GM21619 (cell line): ENCODE results near the gene PPP2R5A.
"Not testable (repeated sequence)": the region's sequence is repeated elsewhere in the genome, so short reads cannot be mapped to it uniquely, and the experiment has no call there.

ENCODE experiments used
- ATAC-seq: cut with Tn5 transposase; IDR thresholded peaks from one replicate; pipeline ENCODE4 v1.9.1; 2021; ENCODE audit not compliant: unreplicated experiment

Gene PPP2R5A

DNA sequence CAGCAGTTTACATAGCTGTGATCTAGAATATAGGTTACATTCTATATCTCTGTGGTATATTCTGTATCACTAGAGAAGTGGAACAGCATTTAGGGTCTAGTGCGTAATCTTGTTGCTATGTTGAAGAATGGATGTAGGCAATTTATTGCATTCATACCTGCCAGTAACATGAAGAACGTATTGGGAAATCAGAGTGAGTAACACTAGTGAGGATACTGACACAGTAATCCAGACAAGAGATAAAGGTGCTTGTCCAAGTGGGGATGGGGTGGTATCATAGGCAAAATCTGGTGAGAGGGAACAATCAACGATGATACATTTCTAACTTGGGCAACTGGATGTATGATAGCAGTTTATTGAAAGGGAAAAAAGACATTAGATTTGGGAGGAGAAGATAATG is 9.8 kb downstream of the PPP2R5A start:
- no peak for ATAC-seq

- ATAC-seq = no peak
Measured at GRCh38 chr1:212295579-212295978, 10.4 kb downstream of the PPP2R5A start.

- ATAC-seq = no peak
Measured at GRCh38 chr1:212297338-212297737, 12.1 kb downstream of the PPP2R5A start.

GRCh38 chr1:212301580-212301979 is 16.4 kb downstream of the PPP2R5A start:
- no peak for ATAC-seq

DNA sequence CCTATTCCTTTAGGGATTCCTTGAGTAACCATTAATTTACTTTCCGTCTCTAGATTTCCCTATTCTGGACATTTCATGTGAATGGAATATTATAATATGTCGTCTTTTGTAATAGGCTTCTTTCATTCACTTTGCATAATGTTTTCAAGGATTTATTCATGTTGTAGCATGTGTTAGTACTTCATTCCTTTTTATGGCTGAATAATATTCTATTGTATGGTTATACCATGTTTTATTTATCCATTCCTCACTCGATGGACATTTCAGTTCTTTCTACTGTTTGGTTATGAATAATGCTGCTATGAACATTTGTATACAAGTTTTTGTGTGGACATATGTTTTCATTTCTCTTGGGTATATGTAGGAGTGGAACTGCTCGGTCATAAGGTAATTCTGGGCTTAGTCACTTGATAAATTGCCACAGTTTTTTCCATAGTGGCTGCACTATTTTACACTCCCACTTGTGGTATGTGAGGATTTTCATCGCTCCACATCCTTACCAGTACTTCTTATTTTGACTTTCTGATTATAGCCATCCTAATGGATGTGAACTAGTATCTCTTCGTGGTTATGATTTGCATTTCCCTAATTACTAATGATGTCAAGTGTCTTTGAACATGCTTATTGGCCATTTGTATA is 17.7 kb downstream of the PPP2R5A start:
- no peak for ATAC-seq

DNA sequence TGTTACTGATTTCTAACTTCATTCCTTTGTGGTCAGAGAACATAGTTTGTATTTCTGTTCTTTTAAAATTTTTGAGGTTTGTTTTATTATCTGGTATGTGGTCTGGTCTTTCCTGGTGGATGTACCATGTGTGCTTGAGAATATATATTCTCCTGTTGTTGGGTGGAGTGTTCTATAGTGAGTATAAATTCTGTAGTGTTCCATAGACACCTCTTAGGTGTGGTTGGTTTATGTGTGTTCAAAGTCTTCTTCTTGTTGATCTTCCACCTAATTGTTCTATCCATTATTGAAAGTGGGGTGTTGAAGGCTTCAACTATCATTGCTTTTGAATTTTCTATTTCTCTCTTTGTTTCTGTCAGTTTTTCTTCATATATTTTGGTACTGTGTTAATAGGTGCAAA is 20.1 kb downstream of the PPP2R5A start:
- no peak for ATAC-seq

GRCh38 chr1:212305984-212306452 is 20.8 kb downstream of the PPP2R5A start:
- ATAC-seq = not testable (repeated sequence)

DNA sequence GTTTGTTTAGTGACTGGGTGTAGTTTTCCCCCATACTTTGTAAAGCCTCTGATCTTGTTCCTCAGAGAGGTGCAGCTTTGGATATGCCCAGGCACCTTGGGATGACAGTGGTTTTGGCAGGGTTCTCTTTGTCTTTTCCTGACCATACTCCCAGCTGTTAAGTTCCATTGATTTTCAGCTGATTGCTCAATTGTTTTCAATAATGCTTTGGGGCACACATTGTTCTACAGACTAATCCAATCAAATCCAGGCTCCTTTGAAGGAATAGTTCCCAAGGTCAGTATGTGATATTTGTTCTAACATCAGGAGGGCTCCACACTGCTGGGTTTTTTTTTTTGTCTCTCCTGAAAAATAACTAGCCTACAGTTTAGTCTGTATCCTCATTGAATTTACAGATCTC is 24.8 kb downstream of the PPP2R5A start:
- ATAC-seq = no peak

GRCh38 chr1:212310383-212310782 is 25.2 kb downstream of the PPP2R5A start:
- no peak for ATAC-seq

DNA sequence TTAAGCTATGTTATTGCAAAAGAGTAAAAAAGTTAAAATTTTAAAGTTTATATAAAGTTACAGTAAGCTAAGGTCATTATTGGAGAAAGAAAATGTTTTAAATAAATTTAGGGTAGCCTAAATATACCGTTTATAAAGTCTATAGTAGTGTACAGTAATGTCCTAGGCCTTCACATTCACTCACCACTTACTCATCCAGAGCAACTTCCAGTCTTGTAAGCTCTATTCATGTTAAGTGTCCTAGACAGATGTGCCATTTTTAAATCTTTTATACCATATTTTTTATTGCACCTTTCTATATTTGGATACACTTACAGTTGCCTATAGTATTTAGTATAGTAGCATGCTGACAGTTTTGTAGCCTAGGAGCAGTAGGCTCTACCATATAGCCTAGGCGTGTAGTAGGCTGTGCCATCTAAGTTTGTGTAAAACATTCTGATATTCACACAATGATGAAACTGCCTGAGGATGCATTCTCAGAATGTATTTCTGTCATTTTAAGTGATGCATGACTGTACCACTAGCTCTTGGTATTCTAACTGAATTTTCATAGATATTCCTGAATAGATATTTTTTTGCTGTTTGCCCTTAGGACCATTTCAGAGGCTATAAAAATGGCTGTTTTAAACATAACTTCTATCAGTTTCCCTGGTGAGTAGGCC is 26.8 kb downstream of the PPP2R5A start:
- ATAC-seq = no peak

DNA sequence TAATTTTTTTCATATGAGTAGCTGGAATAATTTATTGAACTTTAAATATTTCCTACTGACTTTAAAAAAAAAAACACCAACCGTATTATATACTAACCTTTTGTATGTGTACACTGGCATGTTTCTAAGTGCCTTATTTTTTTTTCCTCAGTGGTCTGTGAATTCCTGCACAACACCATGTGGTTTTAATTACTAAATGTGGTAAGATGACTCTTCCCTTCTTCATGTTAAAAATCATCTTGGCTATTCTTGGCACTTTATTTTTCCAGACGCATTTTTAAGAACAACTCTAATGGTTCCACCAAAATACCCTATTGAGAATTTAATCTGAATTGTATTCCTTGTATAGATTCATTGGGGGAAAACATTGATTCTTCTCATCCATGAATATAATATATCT is 28.4 kb downstream of the PPP2R5A start:
- no peak for ATAC-seq

- ATAC-seq = no peak
Measured at GRCh38 chr1:212315184-212315583, 30.0 kb downstream of the PPP2R5A start.

DNA sequence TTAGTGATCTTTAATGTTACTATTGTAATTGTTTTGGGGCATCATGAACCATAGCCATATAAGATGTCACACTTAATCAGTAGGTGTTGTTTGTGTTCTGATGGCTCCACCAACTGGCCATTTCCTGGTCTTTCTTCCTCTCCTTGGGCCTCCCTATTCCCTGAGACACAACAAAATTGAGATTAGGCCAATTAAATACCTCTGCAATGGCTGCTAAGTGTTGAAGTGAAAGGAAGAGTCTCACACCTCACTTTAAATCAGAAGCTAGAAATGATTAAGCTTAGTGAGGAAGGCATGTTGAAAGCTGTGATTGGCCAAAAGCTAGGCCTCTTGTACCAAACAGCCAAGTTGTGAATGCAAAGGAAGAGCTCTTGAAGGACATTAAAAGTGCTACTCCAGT is 30.7 kb downstream of the PPP2R5A start:
- peak; percentile 62 for ATAC-seq

- ATAC-seq = no peak
Measured at GRCh38 chr1:212317916-212318315, 32.7 kb downstream of the PPP2R5A start.

- not testable (repeated sequence) for ATAC-seq
Measured at GRCh38 chr1:212321031-212321430, 35.8 kb downstream of the PPP2R5A start.

GRCh38 chr1:212323066-212323465 is 37.9 kb downstream of the PPP2R5A start:
- ATAC-seq = no peak

GRCh38 chr1:212326541-212326940 is 41.3 kb downstream of the PPP2R5A start:
- no peak for ATAC-seq

DNA sequence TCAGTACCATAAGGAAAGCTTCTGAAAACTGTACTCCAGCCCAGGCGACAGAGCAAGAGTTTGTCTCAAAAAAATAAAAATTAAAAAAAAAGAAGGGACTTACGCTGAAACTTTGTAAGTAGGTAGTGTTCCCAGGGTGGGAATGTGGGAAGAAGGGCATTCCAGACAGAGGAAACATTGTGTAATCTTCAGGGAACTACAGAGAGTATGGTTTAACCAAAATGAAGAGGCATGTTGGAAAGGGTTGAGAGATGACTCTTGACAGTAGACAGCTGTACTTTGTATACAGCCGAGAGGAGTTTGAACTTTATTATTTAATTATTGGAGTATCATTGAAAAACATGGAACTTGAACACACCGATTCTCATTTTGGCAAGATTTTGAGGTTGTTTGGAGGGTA is 43.0 kb downstream of the PPP2R5A start:
- no peak for ATAC-seq

- ATAC-seq = no peak
Measured at GRCh38 chr1:212329105-212329504, 43.9 kb downstream of the PPP2R5A start.

DNA sequence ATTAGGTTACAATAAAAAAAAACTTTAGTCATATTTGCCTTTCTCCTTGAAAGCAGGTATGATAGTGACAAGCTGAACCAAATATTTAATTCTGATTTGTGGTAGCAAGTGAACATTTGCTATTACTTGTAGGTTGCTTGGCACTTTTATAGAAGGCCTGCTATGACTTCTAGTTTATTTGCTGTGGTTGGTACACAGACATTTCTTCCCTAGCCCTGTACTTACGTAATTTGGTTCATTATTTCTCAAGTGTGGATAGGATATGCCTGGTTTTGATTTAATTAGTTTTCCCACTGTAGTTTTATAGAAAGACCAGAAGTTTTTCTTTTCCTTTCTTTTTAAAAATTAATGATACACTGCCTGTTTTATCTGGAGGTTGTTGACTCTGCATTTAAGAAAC is 55.9 kb downstream of the PPP2R5A start:
- ATAC-seq = no peak

DNA sequence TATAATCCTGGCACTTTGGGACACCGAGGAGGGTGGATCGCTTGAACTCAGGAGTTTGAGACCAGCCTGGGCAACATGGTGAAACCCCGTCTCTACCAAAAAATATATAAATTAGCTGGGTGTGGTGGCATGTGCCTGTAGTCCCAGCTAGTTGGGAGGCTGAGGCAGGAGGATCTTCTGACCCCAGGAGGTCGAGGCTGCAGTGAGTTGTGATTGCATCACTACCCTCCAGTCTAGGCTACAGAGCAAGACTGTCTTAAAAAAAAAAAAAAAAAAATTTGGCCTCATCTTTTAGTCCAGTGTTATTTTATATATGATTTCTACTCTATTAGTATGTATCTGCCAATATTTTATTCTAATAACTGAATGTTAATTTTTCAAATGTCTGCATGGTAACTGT is 59.7 kb downstream of the PPP2R5A start:
- no peak for ATAC-seq

DNA sequence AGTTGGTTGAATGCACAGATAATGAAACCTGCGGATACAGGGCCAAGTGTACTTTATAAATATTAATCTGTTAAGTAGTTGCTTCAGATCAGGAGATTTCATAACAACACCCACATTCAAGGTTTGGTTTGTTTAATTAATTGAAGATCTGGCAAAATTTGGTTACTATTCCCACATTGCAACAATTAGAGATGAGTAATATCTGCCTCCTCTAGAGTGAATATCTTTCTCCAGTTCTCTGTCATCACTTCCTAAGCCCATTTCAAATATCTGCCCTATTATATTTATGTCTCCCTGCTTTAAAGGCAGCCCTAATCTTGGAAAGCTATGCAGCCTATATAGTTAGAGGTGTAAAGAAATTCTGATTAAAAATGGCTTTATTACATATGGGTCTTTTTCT is 61.4 kb downstream of the PPP2R5A start:
- ATAC-seq = no peak
